ENCODE results near the gene CD93. TPM values are rescaled to one million over a fixed set of nuclear protein-coding genes. Genes with fewer than 3 reads are reported as not detected.

Gene CD93
- polyA plus RNA-seq, 2 of the 4 experiments (the other 2 are of a cell fraction), result not detected

DNA sequence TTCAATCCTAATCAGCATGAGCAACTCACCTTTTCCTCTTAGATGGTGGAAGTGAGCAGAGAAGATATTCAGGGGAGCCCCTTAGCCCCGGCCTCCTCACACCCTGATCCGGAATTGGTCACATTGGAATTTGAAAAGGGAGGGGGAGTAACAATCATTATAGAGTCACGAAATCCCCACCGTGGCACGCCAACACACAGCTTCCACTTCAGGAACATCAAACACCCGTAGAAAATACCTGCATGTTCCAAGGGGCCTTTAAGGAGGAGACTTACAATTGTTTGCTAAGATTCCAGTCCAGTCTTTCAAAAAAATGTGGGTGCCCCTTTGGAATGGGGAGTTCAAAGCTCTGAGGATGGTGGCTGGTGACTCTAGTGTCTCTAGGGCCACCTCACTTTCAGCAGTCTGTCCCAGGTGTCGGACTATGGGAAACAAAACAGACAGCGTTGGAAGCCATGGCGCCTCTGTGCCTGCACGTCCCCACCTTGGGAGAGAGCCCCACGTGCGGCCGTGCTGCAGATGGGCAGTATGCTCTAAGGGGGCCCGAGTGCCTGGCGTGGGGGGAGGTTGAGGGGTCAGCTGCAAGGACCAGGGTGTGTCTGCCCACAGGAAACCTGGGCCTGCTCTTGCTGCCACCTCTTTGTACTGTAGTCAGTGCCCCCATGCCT is 2.4 kb downstream of the CD93 start:
- Histone ChIP-seq H3K4me3 (no peak overlapping the region), H3K27ac (no peak overlapping the region), H3K4me1 (no peaks in the 10 kb centered on the region), H3K9me3 (no peaks in the 10 kb centered on the region), H3K4me2 (no peak overlapping the region)
- peak; percentile 32 for FAIRE-seq
- no peak for DNase-seq (ENCODE audit: low read depth in 1 of 2, low spot score in 1 of 2)
- 77% methylated on average over 15 of the region's 15 CpGs for WGBS (ENCODE audit: missing lambda C conversion rate)
- ChIA-PET POLR2A (no interaction called here), CTCF (interaction anchor here (0.6 to 1.2 kb wide), 3 partner anchors 256 to 475 kb away, joined by 3 to 5 read pairs (median 5); no protein-coding TSS in a partner anchor)
- ATAC-seq, result no peak
- TF ChIP-seq BHLHE40 (IDR thresholded peaks at IDR 0.05; ENCODE audit: low read depth, low read length) (no peak), CBX8 (IDR thresholded peaks at IDR 0.05) (no peak), FOSL2 (IDR thresholded peaks at IDR 0.05) (no peak), FOSL2 (CRISPR knock-in tag; IDR thresholded peaks at IDR 0.05) (no peak), HMGXB4 (CRISPR knock-in tag; IDR thresholded peaks at IDR 0.05; ENCODE audit: borderline replicate concordance) (no peak), FOXS1 (CRISPR knock-in tag; IDR thresholded peaks at IDR 0.05) (no peak), TFCP2L1 (CRISPR knock-in tag; IDR thresholded peaks at IDR 0.05) (no peak), ZC3H11A (IDR thresholded peaks at IDR 0.05) (no peak), JUNB (IDR thresholded peaks at IDR 0.05) (no peak), POLR2AphosphoS2 (conservative IDR thresholded peaks at IDR 0.05; ENCODE audit: low read length) (no peak), FOSB (CRISPR knock-in tag; IDR thresholded peaks at IDR 0.05) (no peak), SMC3 (IDR thresholded peaks at IDR 0.05) (no peak), KDM1A (IDR thresholded peaks at IDR 0.05; ENCODE audit: low read depth) (no peak), ESRRA (IDR thresholded peaks at IDR 0.05; ENCODE audit: borderline replicate concordance, low read length) (no peak), RAD21 (conservative IDR thresholded peaks at IDR 0.05 in 1 of 2, IDR thresholded peaks at IDR 0.05 in 1 of 2) (no peak), HOXB5 (CRISPR knock-in tag; IDR thresholded peaks at IDR 0.05) (no peak), MAZ (IDR thresholded peaks at IDR 0.05; ENCODE audit: borderline replicate concordance, low read depth, low read length) (no peak)
- TF ChIP-seq, protein P1, sequence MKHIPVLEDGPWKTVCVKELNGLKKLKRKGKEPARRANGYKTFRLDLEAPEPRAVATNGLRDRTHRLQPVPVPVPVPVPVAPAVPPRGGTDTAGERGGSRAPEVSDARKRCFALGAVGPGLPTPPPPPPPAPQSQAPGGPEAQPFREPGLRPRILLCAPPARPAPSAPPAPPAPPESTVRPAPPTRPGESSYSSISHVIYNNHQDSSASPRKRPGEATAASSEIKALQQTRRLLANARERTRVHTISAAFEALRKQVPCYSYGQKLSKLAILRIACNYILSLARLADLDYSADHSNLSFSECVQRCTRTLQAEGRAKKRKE (CRISPR knock-in tag; IDR thresholded peaks at IDR 0.05; ENCODE audit: low read depth), result no peak

GRCh38 chr20:23082846-23083552 is 3.1 kb downstream of the CD93 start:
- TF ChIP-seq, protein P1 (CRISPR knock-in tag; IDR thresholded peaks at IDR 0.05; ENCODE audit: low read depth), result no peak
- no peak for TF ChIP-seq EP300 (IDR thresholded peaks at IDR 0.05)
- DNase-seq (ENCODE audit: low read depth in 1 of 2, low spot score in 1 of 2) (no peak), ATAC-seq (no peak), FAIRE-seq (no peak)
- ChIA-PET POLR2A (no interaction called here), CTCF (interaction anchor here (0.6 to 1.2 kb wide), 3 partner anchors 49 to 474 kb away, joined by 3 to 5 read pairs (median 3); no protein-coding TSS in a partner anchor)
- whole genome bisulfite sequencing (ENCODE audit: missing lambda C conversion rate), result 69% methylated on average over 9 of the region's 9 CpGs
- H3K27ac ChIP-seq, result no peak overlapping the region
- no peaks in the 10 kb centered on the region for H3K4me1 ChIP-seq
- no peak overlapping the region for H3K4me2 ChIP-seq
- H3K4me3 ChIP-seq, result no peak overlapping the region
- H3K9me3 ChIP-seq, result no peaks in the 10 kb centered on the region
